GM23248 (cell line): ENCODE results near the gene USP24. TPM values are rescaled to one million over a fixed set of nuclear protein-coding genes. Genes with fewer than 3 reads are reported as not detected.

Experiments used
- DNase-seq: peaks from one replicate; pipeline ENCODE4 v3.0.0-alpha.2; 2015
- H2AFZ ChIP-seq: fragments of 200-600 bp; sonication (generic); 2 replicates; pipeline ENCODE4 v1.6.1; 2016; ENCODE audit warnings: antibody characterized with exemption
- H3F3A ChIP-seq: fragments of 200-600 bp; sonication (generic); 2 replicates; pipeline ENCODE4 v1.6.1; 2016; ENCODE audit warnings: mild to moderate bottlenecking, antibody characterized with exemption, mixed run types; ENCODE audit not compliant: insufficient read depth
- H3K27ac ChIP-seq: fragments of 200-600 bp; sonication (generic); 2 replicates; pipeline ENCODE4 v1.5.1; 2016; ENCODE audit warnings: mild to moderate bottlenecking
- H3K27me3 ChIP-seq: fragments of 200-600 bp; sonication (generic); replicated peaks from 2 replicates; pipeline ENCODE4 v1.6.1; 2016; ENCODE audit warnings: mild to moderate bottlenecking; ENCODE audit not compliant: insufficient read depth
- H3K36me3 ChIP-seq: fragments of 200-600 bp; sonication (generic); 2 replicates; pipeline ENCODE4 v1.6.1; 2016; ENCODE audit warnings: low read depth, mild to moderate bottlenecking
- H3K4me1 ChIP-seq: fragments of 200-600 bp; sonication (generic); 2 replicates; pipeline ENCODE4 v1.6.1; 2016; ENCODE audit warnings: mild to moderate bottlenecking; ENCODE audit not compliant: insufficient read depth
- H3K4me2 ChIP-seq: fragments of 200-600 bp; sonication (generic); one replicate; pipeline ENCODE4 v1.6.1; 2016; ENCODE audit warnings: mild to moderate bottlenecking; ENCODE audit not compliant: unreplicated experiment
- H3K4me3 ChIP-seq: fragments of 200-600 bp; sonication (generic); 2 replicates; pipeline ENCODE4 v1.5.1; 2016; ENCODE audit warnings: mild to moderate bottlenecking
- H3K79me2 ChIP-seq: fragments of 200-600 bp; sonication (generic); 2 replicates; pipeline ENCODE4 v1.6.1; 2016; ENCODE audit warnings: mild to moderate bottlenecking; ENCODE audit not compliant: insufficient read depth
- H3K9ac ChIP-seq: fragments of 200-600 bp; sonication (generic); 2 replicates; pipeline ENCODE4 v1.6.1; 2016; ENCODE audit warnings: mild to moderate bottlenecking
- H3K9me2 ChIP-seq: fragments of 200-600 bp; sonication (generic); 2 replicates; pipeline ENCODE4 v1.6.1; 2016; ENCODE audit warnings: mixed run types, mild to moderate bottlenecking, moderate library complexity; ENCODE audit not compliant: insufficient read depth
- H3K9me3 ChIP-seq: fragments of 200-600 bp; sonication (generic); one replicate; pipeline ENCODE4 v1.6.1; 2017; ENCODE audit warnings: low read depth
- H4K20me1 ChIP-seq: fragments of 200-600 bp; sonication (generic); 2 replicates; pipeline ENCODE4 v1.6.0; 2016; ENCODE audit not compliant: insufficient read depth
- EZH2 ChIP-seq: fragments of 200-600 bp; sonication (generic); IDR thresholded peaks from 2 replicates; pipeline ENCODE4 v1.6.1; 2018; ENCODE audit warnings: antibody characterized with exemption, mild to moderate bottlenecking; ENCODE audit not compliant: insufficient read depth, poor library complexity, severe bottlenecking
- EZH2phosphoT487 ChIP-seq: fragments of 200-600 bp; sonication (generic); IDR thresholded peaks from 2 replicates; pipeline ENCODE4 v1.6.1; 2018; ENCODE audit warnings: antibody characterized with exemption, moderate library complexity, mild to moderate bottlenecking, low read depth; ENCODE audit not compliant: insufficient read depth
- WGBS, 2 experiments: methylation state at CpG; one replicate each; pipeline ENCODE4 v1.1.6; 2015 to 2017; ENCODE audit warnings: low lambda C conversion rate in 2 of 2, low coverage in 1 of 2; ENCODE audit errors: missing lambda C conversion rate in 2 of 2; 5-methylcytosine and 5-hydroxymethylcytosine counted together
- in situ Hi-C: fragments of 300-500 bp; cut with MboI; formaldehyde crosslinking; loops from 2 replicates; pipeline ENCODE4 v1.15.0; 2020
- polyA plus RNA-seq: library from polyadenylated mRNA; unstranded; fragments of >200 nt; fragmentation: Nextera tagmentation; extraction: Ambion mirVana; gene quantifications from 2 replicates; pipeline ENCODE4 v1.2.1, GENCODE V29; 2016
- total RNA-seq: library from RNA; depleted of rRNA; stranded (reverse); fragments of >200 nt; shearing (Covaris generic); gene quantifications from 2 replicates; pipeline ENCODE4 v1.2.3, GENCODE V29; 2014

USP24 gene
- total and polyA plus RNA-seq, 2 experiments from 2014 or later, result 3.3 to 16.3 TPM

- 98 to 100% methylated on average over 7 of the region's 7 CpGs for WGBS, 2 experiments
- no peaks in the 10 kb centered on the region for H4K20me1 ChIP-seq
- peaks cover 72% of the 10 kb centered on the region for H3K36me3 ChIP-seq
- H3K9ac ChIP-seq, result no peak overlapping the region
- no peaks in the 10 kb centered on the region for H3K9me3 ChIP-seq
- no peaks in the 10 kb centered on the region for H3K79me2 ChIP-seq
- no peak overlapping the region for H3K4me3 ChIP-seq
- no peak overlapping the region for H3K4me2 ChIP-seq
- peaks cover 23% of the 10 kb centered on the region for H3F3A ChIP-seq
- H3K27ac ChIP-seq, result 0 out of 2 replicates have a peak overlapping the region, but pooled peaks have one; percentile 36
- H3K4me1 ChIP-seq, result peaks cover 24% of the 10 kb centered on the region
- H3K9me2 ChIP-seq, result no peaks in the 10 kb centered on the region
- TF ChIP-seq EZH2phosphoT487, result no peak
- no peak for TF ChIP-seq EZH2
- no peak for DNase-seq
- H2AFZ ChIP-seq, result no peak overlapping the region
- no peaks in the 10 kb centered on the region for H3K27me3 ChIP-seq
- in situ Hi-C loops, result loop anchor here (25.0 kb wide), 1 partner anchor 1459 kb away; the partner anchor contains the start of gene PLPP3
Observed at GRCh38 chr1:55128418-55128995, 86.7 kb downstream of the USP24 start.

DNA sequence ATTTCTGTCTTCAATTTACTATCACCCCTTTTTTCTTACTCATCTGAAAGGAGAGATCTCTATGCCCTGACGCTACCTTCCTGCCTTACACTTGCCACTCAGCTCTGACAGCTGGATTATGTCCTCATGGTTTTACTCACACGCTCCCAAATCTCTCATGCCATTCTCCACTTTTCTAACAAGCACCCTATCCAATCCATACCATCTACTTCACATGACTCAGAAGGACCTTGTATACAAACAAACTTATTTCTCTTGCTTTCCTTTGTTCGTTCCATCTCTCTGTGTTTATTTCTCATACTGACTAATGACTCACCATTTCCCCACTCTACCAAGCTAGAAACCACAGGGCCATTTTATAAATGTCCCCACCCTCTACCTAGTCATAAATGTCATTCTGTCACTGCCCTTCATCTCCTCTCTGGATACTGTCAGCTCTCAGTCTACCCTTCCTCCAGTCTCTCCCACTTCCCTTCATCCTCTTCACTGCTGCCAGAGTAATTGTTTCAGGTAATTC is 87.3 kb downstream of the USP24 start:
- H3K27me3 ChIP-seq, result no peaks in the 10 kb centered on the region
- H3K79me2 ChIP-seq, result no peaks in the 10 kb centered on the region
- no peak for TF ChIP-seq EZH2
- TF ChIP-seq EZH2phosphoT487, result no peak
- H3K27ac ChIP-seq, result no peak overlapping the region
- no peaks in the 10 kb centered on the region for H3K9me2 ChIP-seq
- no peak overlapping the region for H3K9ac ChIP-seq
- no peaks in the 10 kb centered on the region for H4K20me1 ChIP-seq
- peaks cover 66% of the 10 kb centered on the region for H3K36me3 ChIP-seq
- in situ Hi-C loops, result loop anchor here (25.0 kb wide), 1 partner anchor 1459 kb away; the partner anchor contains the start of gene PLPP3
- H3K4me2 ChIP-seq, result no peak overlapping the region
- 82 to 92% methylated on average over 3 of the region's 3 CpGs for whole genome bisulfite sequencing, 2 experiments
- peak; percentile 31 for DNase-seq
- H2AFZ ChIP-seq, result no peak overlapping the region
- no peaks in the 10 kb centered on the region for H3K9me3 ChIP-seq
- peaks cover 24% of the 10 kb centered on the region for H3K4me1 ChIP-seq
- no peak overlapping the region for H3K4me3 ChIP-seq
- peaks cover 19% of the 10 kb centered on the region for H3F3A ChIP-seq

- Histone ChIP-seq H3K79me2 (no peaks in the 10 kb centered on the region), H3K9me2 (no peaks in the 10 kb centered on the region), H3K4me3 (no peak overlapping the region), H3K27me3 (no peaks in the 10 kb centered on the region), H2AFZ (no peak overlapping the region), H3K4me2 (no peak overlapping the region), H3K9me3 (no peaks in the 10 kb centered on the region), H3K36me3 (peaks cover 64% of the 10 kb centered on the region), H3F3A (no peaks in the 10 kb centered on the region), H3K27ac (no peak overlapping the region), H4K20me1 (no peaks in the 10 kb centered on the region), H3K9ac (no peak overlapping the region), H3K4me1 (peaks cover 7% of the 10 kb centered on the region)
- no peak for DNase-seq
- WGBS, 2 experiments, result 98% methylated on average over 5 of the region's 5 CpGs
- TF ChIP-seq EZH2phosphoT487, result no peak
- TF ChIP-seq EZH2, result no peak
- in situ Hi-C loops, result no loop called here
Observed at GRCh38 chr1:55124470-55124869, 90.7 kb downstream of the USP24 start.

GRCh38 chr1:55120538-55120937 is 94.6 kb downstream of the USP24 start:
- H3K79me2 ChIP-seq, result peaks cover 5% of the 10 kb centered on the region; the same call in 1 of the 2 replicates
- no peak for DNase-seq
- H3K4me3 ChIP-seq, result no peak overlapping the region
- no peaks in the 10 kb centered on the region for H3K27me3 ChIP-seq
- peaks cover 72% of the 10 kb centered on the region for H3K36me3 ChIP-seq
- H4K20me1 ChIP-seq, result no peaks in the 10 kb centered on the region
- no peaks in the 10 kb centered on the region for H3K9me3 ChIP-seq
- H3F3A ChIP-seq, result no peaks in the 10 kb centered on the region
- H3K9me2 ChIP-seq, result no peaks in the 10 kb centered on the region
- 99% methylated on average over 5 of the region's 5 CpGs for WGBS, 2 experiments
- no peak overlapping the region for H3K9ac ChIP-seq
- no peak for TF ChIP-seq EZH2phosphoT487
- TF ChIP-seq EZH2, result no peak
- no peak overlapping the region for H3K4me2 ChIP-seq
- in situ Hi-C loops, result no loop called here
- no peak overlapping the region for H3K27ac ChIP-seq
- H3K4me1 ChIP-seq, result no peaks in the 10 kb centered on the region
- H2AFZ ChIP-seq, result no peak overlapping the region
